ENCODE data around the gene NDUFB11.
"Not testable (repeated sequence)": the region's sequence is repeated elsewhere in the genome, so short reads cannot be mapped to it uniquely, and the experiment has no call there.

Gene NDUFB11

GRCh38 chrX:47145395-47146120, 1.1 kb upstream of the NDUFB11 start:
- DNase-seq = no peak

GRCh38 chrX:47143894-47144625, 442 bp downstream of the NDUFB11 start:
- peak; percentile 11 for DNase-seq

GRCh38 chrX:47138171-47138570, 6.3 kb downstream of the NDUFB11 start:
- no peak for DNase-seq

GRCh38 chrX:47135650-47136049, 8.9 kb downstream of the NDUFB11 start:
- DNase-seq = not testable (repeated sequence)

- DNase-seq = no peak
Observed at GRCh38 chrX:47133493-47133892, 11.0 kb downstream of the NDUFB11 start.

DNA sequence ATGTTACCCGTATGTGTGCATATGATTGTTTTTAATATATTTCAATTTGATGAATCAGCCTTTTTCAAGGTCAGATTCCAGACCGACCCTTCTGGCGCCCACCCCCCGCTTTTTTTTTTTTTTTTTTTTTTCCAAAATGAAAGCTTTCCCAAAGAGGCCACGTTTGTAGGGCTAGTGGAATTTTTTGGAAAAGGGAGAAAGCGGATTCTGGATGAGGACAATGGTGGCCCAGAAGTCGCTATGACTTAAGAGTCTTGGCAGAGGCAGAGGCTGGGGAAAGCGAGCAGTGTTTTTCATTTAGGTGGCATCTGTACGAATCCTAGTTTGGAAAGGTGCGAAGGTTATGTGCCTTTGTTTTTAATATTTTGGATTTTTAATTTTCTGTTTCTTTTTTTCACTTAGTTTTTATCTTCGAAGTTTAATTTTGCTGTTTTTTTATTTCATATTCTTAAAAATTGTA, 14.6 kb downstream of the NDUFB11 start:
- DNase-seq = no peak

DNA sequence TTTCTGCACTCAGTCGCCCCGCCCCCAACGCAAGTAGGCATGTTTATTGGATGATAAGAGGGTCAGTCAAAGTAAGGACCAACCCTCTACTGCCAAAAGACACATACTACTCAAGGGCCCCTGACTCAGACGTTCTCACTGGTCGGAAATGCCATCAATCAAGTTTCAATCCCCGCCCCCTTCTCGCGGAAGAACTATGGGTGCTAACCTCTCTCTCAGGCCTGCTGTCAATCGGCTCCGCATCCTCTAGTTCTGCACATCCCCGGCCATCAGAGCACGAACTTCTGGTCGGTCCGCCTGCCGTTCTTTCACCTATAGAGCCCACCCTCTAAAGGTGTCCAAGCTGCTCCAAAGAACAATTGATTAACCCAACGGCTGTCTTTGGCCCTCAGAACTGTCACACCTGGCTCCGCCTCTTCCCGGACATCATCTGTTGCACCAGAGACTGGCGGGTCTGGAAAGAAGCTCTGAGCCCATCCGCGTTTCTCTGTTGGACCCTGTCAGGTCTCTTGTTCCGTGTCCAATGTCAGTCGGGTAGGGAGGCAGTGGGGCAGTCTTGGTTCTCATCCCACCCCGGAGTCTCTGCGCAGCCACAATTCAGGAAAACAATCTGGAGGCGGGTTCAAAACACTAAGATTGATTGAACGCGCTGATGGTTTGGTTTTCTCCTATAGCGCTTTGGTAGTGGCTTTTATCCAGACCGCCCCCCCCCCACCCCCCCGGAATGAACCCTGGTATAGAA, 15.2 kb downstream of the NDUFB11 start:
- peak; percentile 95 for DNase-seq

GRCh38 chrX:47124466-47124865, 20.0 kb downstream of the NDUFB11 start:
- not testable (repeated sequence) for DNase-seq

DNA sequence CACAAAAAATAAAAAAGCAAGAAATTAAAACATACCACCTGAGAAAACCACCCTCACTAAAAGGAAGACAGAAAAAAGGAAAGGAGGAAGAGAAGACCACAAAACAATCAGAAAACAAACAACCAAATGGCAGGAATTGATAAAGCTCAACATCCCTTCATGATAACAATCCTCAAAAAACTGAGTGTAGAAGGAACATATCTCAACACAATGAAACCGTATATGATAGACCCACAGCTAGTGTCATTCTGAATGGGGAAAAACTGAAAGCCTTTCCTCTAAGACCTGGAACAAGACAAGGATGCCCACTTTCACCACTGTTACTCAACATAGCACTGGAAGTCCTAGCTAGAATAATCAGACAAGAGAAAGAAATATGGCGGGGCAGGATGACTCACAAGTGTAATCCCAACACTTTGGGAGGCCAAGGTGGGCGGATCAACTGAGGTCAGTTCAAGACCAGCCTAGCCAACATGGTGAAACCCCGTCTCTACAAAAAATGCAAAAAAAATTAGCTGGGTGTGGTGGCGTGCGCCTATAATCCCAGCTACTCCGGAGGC, 27.9 kb downstream of the NDUFB11 start:
- not testable (repeated sequence) for DNase-seq

GRCh38 chrX:47112316-47112954, 32.1 kb downstream of the NDUFB11 start:
- DNase-seq = no peak

- not testable (repeated sequence) for DNase-seq
Observed at GRCh38 chrX:47110936-47111615, 33.4 kb downstream of the NDUFB11 start.

DNA sequence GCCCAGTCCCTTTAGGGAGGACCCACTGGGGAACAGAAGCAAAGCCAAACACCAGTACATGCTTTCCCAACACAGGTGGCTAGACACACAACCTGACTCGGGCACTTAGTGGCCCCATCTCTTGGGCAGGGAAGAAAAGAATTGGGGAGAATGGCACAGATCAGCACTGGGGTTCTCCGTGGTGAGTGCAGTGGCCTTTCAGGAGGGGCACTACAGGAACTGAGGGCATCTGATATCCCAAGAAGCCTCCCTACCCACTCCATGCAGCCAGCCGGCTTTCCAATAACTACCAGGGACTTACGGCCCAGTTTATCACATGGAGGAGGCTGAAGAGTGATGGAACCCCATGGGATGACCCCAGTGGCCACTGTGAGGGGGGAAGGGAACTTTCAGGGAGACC, 43.3 kb downstream of the NDUFB11 start:
- DNase-seq = no peak

DNA sequence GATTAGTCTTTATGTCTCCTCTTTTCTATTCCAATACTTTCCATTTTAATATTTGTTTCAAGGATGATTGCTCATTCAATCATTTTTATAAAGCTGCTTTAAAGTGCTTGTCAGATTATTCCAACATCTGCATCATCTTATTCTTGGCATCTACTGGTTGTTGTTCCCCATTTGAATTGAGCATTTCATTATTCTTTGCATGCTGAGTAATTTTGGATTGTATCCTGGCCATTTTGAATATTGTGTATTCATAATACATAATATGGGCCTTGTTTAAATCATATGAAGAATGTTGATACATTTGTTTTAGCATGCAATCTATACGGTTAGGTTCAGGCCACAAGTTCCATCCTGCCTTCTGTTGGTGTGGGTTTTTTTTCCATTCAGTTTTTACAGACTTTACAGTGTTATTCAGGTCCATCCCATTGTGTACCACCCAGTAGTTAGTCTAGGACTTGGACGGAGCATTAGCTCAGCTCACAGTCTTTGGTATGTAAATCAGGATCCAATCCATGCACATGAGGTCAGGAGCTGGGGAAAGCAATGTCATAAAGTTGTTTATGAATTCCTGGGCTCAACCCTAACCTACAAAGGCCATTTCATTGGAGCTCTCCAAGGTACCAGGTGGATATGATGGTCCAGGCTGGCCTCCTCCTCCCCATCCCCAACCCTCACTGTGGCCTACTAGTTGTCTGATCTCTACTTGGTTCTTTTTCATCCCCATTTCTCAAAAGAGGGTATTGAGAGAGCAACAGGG, 46.0 kb downstream of the NDUFB11 start:
- DNase-seq = no peak

DNA sequence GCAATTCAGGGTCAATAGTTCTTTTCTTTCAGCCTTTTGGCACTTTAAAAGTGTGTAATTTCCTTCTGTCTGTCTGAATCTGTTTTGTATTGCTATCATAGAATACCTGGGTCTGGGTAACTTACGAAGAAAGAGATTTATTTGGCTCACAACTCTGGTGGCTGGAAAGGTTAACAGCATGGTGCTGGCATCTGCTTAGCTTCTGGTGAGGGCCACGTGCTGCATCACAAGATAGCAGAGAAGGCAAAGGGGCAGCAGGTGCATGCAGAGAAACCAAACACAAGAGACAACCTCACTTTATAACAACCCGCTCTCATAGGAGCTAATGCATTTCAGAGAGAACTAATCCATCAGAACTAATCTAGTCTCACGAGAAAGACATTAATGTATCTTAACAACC, 47.5 kb downstream of the NDUFB11 start:
- no peak for DNase-seq

- DNase-seq = no peak
Observed at GRCh38 chrX:47093860-47094259, 50.6 kb downstream of the NDUFB11 start.

GRCh38 chrX:47093248-47093647, 51.3 kb downstream of the NDUFB11 start:
- DNase-seq = peak; percentile 1

All from CD4-positive, alpha-beta T cell treated with Interleukin-4 for 4 hours (primary cell).